H1 (cell line): Measurements from ENCODE around the gene HACD2.

Source experiments
- CREB1 ChIP-seq: IDR thresholded peaks from 2 replicates; pipeline ENCODE4 v1.6.1; 2012; ENCODE audit warnings: inconsistent platforms
- CTCF ChIP-seq, 3 experiments: IDR thresholded peaks; 1 replicate in 2 of 3; 2 replicates in 1 of 3; pipeline versions ENCODE4 v1.5.1 to v1.6.1; 2011; ENCODE audit warnings: low read length in 3 of 3, mild to moderate bottlenecking in 3 of 3, inconsistent platforms in 2 of 3, low read depth in 1 of 3, moderate library complexity in 1 of 3; ENCODE audit not compliant: insufficient read depth in 1 of 3; ENCODE audit errors: control extremely low read depth in 1 of 3
- EP300 ChIP-seq, 2 experiments: IDR thresholded peaks; 1 replicate in 1 of 2; 2 replicates in 1 of 2; pipeline ENCODE4 v1.6.1; 2011 to 2012; ENCODE audit warnings: low read depth in 2 of 2, low read length in 2 of 2, mild to moderate bottlenecking in 2 of 2, borderline replicate concordance in 1 of 2, inconsistent platforms in 1 of 2, moderate library complexity in 1 of 2
- JUN ChIP-seq: IDR thresholded peaks from 2 replicates; pipeline ENCODE4 v1.6.1; 2011; ENCODE audit warnings: low read depth, mild to moderate bottlenecking, improper control_type of control experiment, low read length
- JUND ChIP-seq: IDR thresholded peaks from 2 replicates; pipeline ENCODE4 v1.6.1; 2011; ENCODE audit warnings: mild to moderate bottlenecking, improper control_type of control experiment, low read length
- MAX ChIP-seq: IDR thresholded peaks from 2 replicates; pipeline ENCODE4 v1.6.1; 2012; ENCODE audit warnings: inconsistent platforms
- PHF8 ChIP-seq: fragments of 200-600 bp; sonication (generic); conservative IDR thresholded peaks from 2 replicates; pipeline ENCODE4 v1.7.1; 2012; ENCODE audit warnings: low read depth, mild to moderate bottlenecking, inconsistent platforms, low read length, moderate library complexity
- POLR2A ChIP-seq, 2 experiments: IDR thresholded peaks; 1 replicate in 1 of 2; 2 replicates in 1 of 2; pipeline ENCODE4 v1.6.1; 2011; ENCODE audit warnings: low read depth in 2 of 2, low read length in 2 of 2, mild to moderate bottlenecking in 2 of 2; ENCODE audit errors: control extremely low read depth in 1 of 2
- POLR2AphosphoS5 ChIP-seq: IDR thresholded peaks from 2 replicates; pipeline ENCODE4 v1.6.1; 2011; ENCODE audit warnings: low read depth, low read length
- RAD21 ChIP-seq, 2 experiments: IDR thresholded peaks in 1 of 2; conservative IDR thresholded peaks in 1 of 2; 2 replicates each; pipeline ENCODE4 v1.6.1; 2011; ENCODE audit warnings: low read depth in 2 of 2, low read length in 2 of 2, improper control_type of control experiment in 1 of 2, inconsistent platforms in 1 of 2, mild to moderate bottlenecking in 1 of 2, moderate library complexity in 1 of 2
- SIN3A ChIP-seq, 2 experiments: IDR thresholded peaks in 1 of 2; conservative IDR thresholded peaks in 1 of 2; 2 replicates each; pipeline ENCODE4 v1.6.1; 2011 to 2012; ENCODE audit warnings: low read length in 2 of 2, improper control_type of control experiment in 1 of 2, low read depth in 1 of 2, mild to moderate bottlenecking in 1 of 2
- SIX5 ChIP-seq: IDR thresholded peaks from 2 replicates; pipeline ENCODE4 v1.6.1; 2011; ENCODE audit warnings: mild to moderate bottlenecking, low read depth, low read length

- TF ChIP-seq JUND: no peak
- no peak for TF ChIP-seq JUN
- TF ChIP-seq RAD21 (IDR thresholded peaks at IDR 0.05 in 1 of 2, conservative IDR thresholded peaks at IDR 0.05 in 1 of 2; ENCODE audit: low read depth in 2 of 2, low read length in 2 of 2): no peak
- TF ChIP-seq CTCF (IDR thresholded peaks at IDR 0.05; ENCODE audit: control extremely low read depth in 1 of 3, insufficient read depth in 1 of 3, low read depth in 1 of 3, low read length in 3 of 3): no peak
- no peak for TF ChIP-seq PHF8
- no peak for TF ChIP-seq SIN3A (conservative IDR thresholded peaks at IDR 0.05 in 1 of 2, IDR thresholded peaks at IDR 0.05 in 1 of 2; ENCODE audit: low read depth in 1 of 2, low read length in 2 of 2)
- TF ChIP-seq EP300 (IDR thresholded peaks at IDR 0.05; ENCODE audit: borderline replicate concordance in 1 of 2, low read depth in 2 of 2, low read length in 2 of 2): no peak
- no peak for TF ChIP-seq POLR2A (IDR thresholded peaks at IDR 0.05; ENCODE audit: control extremely low read depth in 1 of 2, low read depth in 2 of 2, low read length in 2 of 2)
- no peak for TF ChIP-seq MAX
- no peak for TF ChIP-seq CREB1
- TF ChIP-seq POLR2AphosphoS5: no peak
- TF ChIP-seq SIX5: no peak
These were observed 33.3 kb upstream of the HACD2 start for GRCh38 chr3:123618076-123618708.
